Measurements from ENCODE around the gene HMGB4.

Gene HMGB4

DNA sequence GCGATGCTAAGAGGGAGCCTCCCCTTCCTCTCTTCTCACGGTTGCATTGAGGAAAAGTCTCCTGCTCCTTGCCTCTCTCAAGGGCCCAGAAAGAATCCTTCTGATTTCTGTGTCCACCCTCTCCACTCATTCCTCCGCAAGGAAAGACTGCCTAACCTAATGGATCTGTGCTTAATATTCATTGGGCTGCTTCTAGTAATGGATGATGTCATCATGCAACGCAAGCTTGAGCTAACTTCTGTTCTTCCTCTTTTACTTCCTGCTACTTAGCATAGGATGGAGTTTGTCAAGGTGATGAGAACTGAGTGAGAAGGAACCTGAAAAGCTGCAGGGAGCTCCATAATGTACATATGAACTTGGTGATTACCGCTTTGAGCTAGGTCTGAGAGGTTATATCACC lies 35.2 kb upstream of the HMGB4 start:
- no peaks in the 10 kb centered on the region for H3K4me1 ChIP-seq (ENCODE audit: control insufficient read depth in 1 of 2, insufficient read depth in 1 of 2, low read depth in 1 of 2, low read length in 1 of 2)
- H3K36me3 ChIP-seq = no peaks in the 10 kb centered on the region
- no peak overlapping the region for H3K27ac ChIP-seq
- H3K4me3 ChIP-seq (ENCODE audit: low read depth in 1 of 2, low read length in 1 of 2) = no peak overlapping the region
- H3K9me3 ChIP-seq = no peaks in the 10 kb centered on the region
- H3K27me3 ChIP-seq = no peaks in the 10 kb centered on the region
- TF ChIP-seq, protein P1, sequence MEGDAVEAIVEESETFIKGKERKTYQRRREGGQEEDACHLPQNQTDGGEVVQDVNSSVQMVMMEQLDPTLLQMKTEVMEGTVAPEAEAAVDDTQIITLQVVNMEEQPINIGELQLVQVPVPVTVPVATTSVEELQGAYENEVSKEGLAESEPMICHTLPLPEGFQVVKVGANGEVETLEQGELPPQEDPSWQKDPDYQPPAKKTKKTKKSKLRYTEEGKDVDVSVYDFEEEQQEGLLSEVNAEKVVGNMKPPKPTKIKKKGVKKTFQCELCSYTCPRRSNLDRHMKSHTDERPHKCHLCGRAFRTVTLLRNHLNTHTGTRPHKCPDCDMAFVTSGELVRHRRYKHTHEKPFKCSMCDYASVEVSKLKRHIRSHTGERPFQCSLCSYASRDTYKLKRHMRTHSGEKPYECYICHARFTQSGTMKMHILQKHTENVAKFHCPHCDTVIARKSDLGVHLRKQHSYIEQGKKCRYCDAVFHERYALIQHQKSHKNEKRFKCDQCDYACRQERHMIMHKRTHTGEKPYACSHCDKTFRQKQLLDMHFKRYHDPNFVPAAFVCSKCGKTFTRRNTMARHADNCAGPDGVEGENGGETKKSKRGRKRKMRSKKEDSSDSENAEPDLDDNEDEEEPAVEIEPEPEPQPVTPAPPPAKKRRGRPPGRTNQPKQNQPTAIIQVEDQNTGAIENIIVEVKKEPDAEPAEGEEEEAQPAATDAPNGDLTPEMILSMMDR (IDR thresholded peaks at IDR 0.05) = no peak

DNA sequence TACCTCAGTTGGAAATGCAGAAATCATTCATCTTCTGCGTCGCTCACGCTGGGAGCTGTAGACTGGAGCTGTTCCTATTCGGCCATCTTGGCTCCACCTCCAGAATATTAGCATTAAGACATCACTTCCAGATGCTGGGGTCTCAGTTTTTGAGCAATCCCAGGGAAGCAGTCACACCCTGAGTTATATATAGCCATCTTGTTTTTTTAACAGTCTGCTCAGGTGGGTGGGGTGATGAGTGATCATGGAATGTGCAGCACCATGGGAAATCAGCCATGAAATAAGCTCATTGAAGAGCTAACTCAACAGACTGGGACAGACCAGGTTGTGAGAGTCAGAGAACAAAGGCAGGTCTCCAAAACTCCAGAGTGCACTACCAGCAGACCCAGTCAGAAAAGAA lies 27.0 kb upstream of the HMGB4 start:
- Histone ChIP-seq H3K4me3 (ENCODE audit: low read depth in 1 of 2, low read length in 1 of 2) (no peak overlapping the region), H3K36me3 (no peaks in the 10 kb centered on the region), H3K27ac (no peak overlapping the region), H3K27me3 (no peaks in the 10 kb centered on the region), H3K9me3 (no peaks in the 10 kb centered on the region), H3K4me1 (ENCODE audit: control insufficient read depth in 1 of 2, insufficient read depth in 1 of 2, low read depth in 1 of 2, low read length in 1 of 2) (no peaks in the 10 kb centered on the region)
- TF ChIP-seq, protein P1 (IDR thresholded peaks at IDR 0.05) = no peak

DNA sequence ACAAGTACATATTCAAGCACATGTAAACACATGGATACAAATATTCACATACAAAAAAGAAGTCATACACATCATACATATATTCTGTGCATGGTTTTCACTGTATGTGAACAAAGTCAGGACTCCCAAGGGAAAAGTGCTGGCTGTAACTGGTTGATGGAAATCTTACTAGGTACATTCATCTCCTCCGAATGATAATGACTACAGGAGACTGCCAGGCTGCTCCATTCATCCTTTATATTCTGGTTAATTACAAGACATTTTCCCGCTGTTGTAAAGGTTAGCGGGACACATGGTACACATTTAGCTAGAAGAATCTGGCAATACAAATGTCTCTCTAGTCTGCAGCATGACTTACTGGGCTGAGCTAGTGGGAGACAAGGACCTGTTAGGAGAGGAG lies 26.2 kb upstream of the HMGB4 start:
- H3K27ac ChIP-seq = no peak overlapping the region
- H3K4me1 ChIP-seq (ENCODE audit: control insufficient read depth in 1 of 2, insufficient read depth in 1 of 2, low read depth in 1 of 2, low read length in 1 of 2) = no peaks in the 10 kb centered on the region
- TF ChIP-seq, protein P1 (IDR thresholded peaks at IDR 0.05) = no peak
- H3K36me3 ChIP-seq = no peaks in the 10 kb centered on the region
- H3K27me3 ChIP-seq = no peaks in the 10 kb centered on the region
- no peak overlapping the region for H3K4me3 ChIP-seq (ENCODE audit: low read depth in 1 of 2, low read length in 1 of 2)
- H3K9me3 ChIP-seq = no peaks in the 10 kb centered on the region

DNA sequence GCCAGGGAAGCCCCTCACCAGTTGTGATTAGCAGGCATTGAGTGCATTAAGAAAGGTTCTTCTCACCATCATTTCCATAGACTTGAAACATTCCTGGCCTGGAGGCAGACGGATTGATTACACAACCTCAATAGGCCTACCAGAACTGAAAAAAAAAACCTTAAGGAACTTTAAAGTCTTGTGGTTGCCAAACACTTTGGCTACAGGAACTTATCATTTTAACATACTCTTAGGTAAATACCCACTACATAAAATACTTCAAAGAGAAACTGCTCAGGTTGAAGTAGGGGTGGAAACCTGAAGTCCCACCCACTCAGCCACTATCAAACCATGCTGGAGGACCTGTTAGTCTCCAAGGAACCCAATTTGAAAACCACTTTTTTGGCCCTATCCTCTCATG lies 22.4 kb upstream of the HMGB4 start:
- Histone ChIP-seq H3K27me3 (no peaks in the 10 kb centered on the region), H3K4me3 (ENCODE audit: low read depth in 1 of 2, low read length in 1 of 2) (no peak overlapping the region), H3K9me3 (no peaks in the 10 kb centered on the region), H3K4me1 (ENCODE audit: control insufficient read depth in 1 of 2, insufficient read depth in 1 of 2, low read depth in 1 of 2, low read length in 1 of 2) (no peaks in the 10 kb centered on the region), H3K36me3 (no peaks in the 10 kb centered on the region), H3K27ac (no peak overlapping the region)
- TF ChIP-seq, protein P1 (IDR thresholded peaks at IDR 0.05) = no peak

DNA sequence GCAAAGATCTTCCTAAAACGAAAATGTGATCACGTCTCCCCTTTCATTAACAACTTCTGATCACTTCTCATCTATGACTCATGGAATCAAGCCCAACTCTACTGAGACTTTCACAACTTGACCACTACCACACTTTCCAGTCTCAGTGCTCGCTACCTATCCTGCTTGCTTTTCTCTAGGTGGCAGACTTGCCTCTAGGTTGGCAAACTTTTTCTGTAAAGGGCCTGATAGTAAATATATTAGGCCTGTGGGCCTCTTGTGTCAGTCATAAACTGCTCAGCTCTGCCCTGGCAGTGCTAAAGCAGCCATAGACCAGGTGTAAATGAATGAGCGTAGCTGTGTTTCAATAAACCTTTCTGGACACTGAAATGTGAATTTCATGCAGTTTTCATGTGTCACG lies 21.5 kb upstream of the HMGB4 start:
- Histone ChIP-seq H3K4me1 (ENCODE audit: control insufficient read depth in 1 of 2, insufficient read depth in 1 of 2, low read depth in 1 of 2, low read length in 1 of 2) (no peaks in the 10 kb centered on the region), H3K36me3 (no peaks in the 10 kb centered on the region), H3K27ac (no peak overlapping the region), H3K27me3 (no peaks in the 10 kb centered on the region), H3K9me3 (no peaks in the 10 kb centered on the region), H3K4me3 (ENCODE audit: low read depth in 1 of 2, low read length in 1 of 2) (no peak overlapping the region)
- TF ChIP-seq, protein P1 (IDR thresholded peaks at IDR 0.05) = no peak

DNA sequence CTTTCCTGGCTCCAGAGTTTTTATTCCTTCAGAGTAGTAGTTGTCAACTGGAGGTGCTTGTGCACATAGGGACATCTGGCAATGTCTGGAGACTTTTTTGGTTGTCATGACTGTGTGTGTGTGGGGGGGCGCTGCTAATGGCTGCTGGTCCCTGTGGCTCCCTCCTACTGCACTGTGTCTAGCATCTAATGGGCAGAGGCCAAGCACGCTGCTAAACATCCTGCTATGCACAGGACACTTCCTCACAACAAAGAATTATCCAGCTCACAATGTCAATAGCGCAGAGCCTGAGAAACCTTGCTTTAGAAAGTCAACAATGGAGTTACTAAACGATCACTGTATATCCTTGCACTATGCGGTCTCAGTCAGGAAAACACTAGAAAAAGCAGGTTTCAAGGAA lies 19.7 kb upstream of the HMGB4 start:
- no peak overlapping the region for H3K27ac ChIP-seq
- no peaks in the 10 kb centered on the region for H3K9me3 ChIP-seq
- TF ChIP-seq, protein P1 (IDR thresholded peaks at IDR 0.05) = no peak
- H3K27me3 ChIP-seq = no peaks in the 10 kb centered on the region
- no peak overlapping the region for H3K4me3 ChIP-seq (ENCODE audit: low read depth in 1 of 2, low read length in 1 of 2)
- no peaks in the 10 kb centered on the region for H3K4me1 ChIP-seq (ENCODE audit: control insufficient read depth in 1 of 2, insufficient read depth in 1 of 2, low read depth in 1 of 2, low read length in 1 of 2)
- H3K36me3 ChIP-seq = no peaks in the 10 kb centered on the region

All from neutrophil (primary cell).